Activated T-cell treated with anti-CD3 and anti-CD28 coated beads, Interleukin-2, amount 50 U/mL, for 72 hours (primary cell): ENCODE results near the gene SPTBN5. TPM values are rescaled to one million over a fixed set of nuclear protein-coding genes. Genes with fewer than 3 reads are reported as not detected.

Experiments used
- ATAC-seq, 2 donors: fragments of 150-1000 bp; cut with Tn5 transposase; replicated peaks in 1 of 2; 2 replicates each; pipeline ENCODE4 v1.10.0; 2021; ENCODE audit warnings: moderate library complexity in 2 of 2, mild to moderate bottlenecking in 1 of 2
- DNase-seq, 2 donors: peaks; one replicate each; pipeline ENCODE4 v3.0.0; 2021 to 2022; ENCODE audit warnings: mixed read lengths in 1 of 2
- H3K27ac Mint-ChIP-seq: one replicate; pipeline ENCODE4 v1.8.0; 2022; ENCODE audit warnings: mild to moderate bottlenecking, moderate library complexity, mixed read lengths
- H3K27me3 Mint-ChIP-seq: one replicate; pipeline ENCODE4 v1.8.0; 2022; ENCODE audit warnings: low read depth, mixed read lengths
- H3K36me3 Mint-ChIP-seq, 2 donors: one replicate each; pipeline ENCODE4 v1.8.0; 2022; ENCODE audit warnings: mixed read lengths in 2 of 2, mild to moderate bottlenecking in 1 of 2; ENCODE audit not compliant: insufficient read depth in 2 of 2
- H3K4me1 Mint-ChIP-seq: one replicate; pipeline ENCODE4 v1.8.0; 2022; ENCODE audit warnings: low read depth, mixed read lengths
- H3K4me3 Mint-ChIP-seq, 2 donors: one replicate each; pipeline ENCODE4 v1.8.0; 2022; ENCODE audit warnings: mild to moderate bottlenecking in 2 of 2, mixed read lengths in 2 of 2, moderate library complexity in 2 of 2
- H3K9me3 Mint-ChIP-seq, 2 donors: one replicate each; pipeline ENCODE4 v1.8.0; 2022; ENCODE audit warnings: mixed read lengths in 2 of 2
- total RNA-seq, 2 donors: library from RNA; stranded (reverse); gene quantifications; one replicate each; pipeline ENCODE4 v1.2.3, GENCODE V29; 2022

The SPTBN5 gene
- total RNA-seq, 2 donors from 2014 or later, result 0.41 to 1.7 TPM

DNA sequence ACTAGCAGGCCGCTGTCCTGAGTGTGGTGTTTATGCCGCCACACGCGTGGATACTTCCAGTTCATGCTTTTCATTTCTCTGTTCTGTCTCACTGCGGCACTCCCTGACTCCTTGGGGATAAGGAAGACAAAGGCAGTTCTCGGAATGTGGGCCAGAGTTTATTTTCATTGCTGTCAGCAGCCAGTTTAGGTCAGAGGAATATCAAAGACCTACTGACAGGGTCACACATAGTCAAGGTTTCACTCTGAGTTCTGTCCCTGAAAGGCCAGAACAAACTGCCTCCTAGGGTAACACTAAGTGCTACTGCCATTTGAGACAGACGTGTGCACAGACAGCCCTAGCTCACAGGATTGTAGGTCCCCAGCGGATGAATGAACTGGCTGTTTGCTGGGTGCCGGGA, 27.3 kb upstream of the SPTBN5 start:
- Mint-ChIP-seq H3K27ac (no peak overlapping the region), H3K4me1 (peaks cover 11% of the 10 kb centered on the region), H3K36me3 (peaks cover 2 to 8% of the 10 kb centered on the region in 2 donors), H3K27me3 (no peaks in the 10 kb centered on the region), H3K9me3 (no peaks in the 10 kb centered on the region), H3K4me3 (no peak overlapping the region)
- ATAC-seq (no peak), DNase-seq (no peak)

DNA sequence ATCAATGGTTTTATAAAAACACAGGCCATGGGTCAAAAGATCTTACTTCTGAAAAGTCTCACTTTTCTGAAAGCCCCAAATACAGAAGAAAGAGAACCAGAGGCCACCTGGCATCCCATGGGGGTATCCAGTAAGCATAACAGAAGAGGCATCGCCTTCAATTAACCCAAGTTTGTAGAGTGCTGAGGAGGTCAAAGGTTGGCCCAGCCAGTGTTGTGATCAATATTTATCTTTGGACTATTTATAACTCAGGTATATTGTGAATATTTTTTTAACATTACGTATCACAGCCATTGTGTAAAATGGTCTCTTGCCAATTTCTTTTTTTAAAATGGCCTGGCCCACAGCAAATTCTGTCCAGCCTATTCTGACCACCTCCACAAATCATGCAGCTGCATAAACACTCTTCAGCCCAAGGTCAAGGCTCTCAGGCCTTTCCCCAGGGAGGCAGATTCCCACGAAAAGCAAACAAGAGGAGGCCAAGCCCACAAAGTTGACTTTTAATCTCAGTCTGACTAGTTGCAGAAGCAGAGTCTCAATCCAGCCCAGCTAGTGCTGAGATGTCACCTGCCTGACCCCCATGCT, 26.2 kb upstream of the SPTBN5 start:
- H3K27ac Mint-ChIP-seq, result peak overlapping the region; percentile 16
- peaks cover 12% of the 10 kb centered on the region for H3K4me1 Mint-ChIP-seq
- peaks cover 2 to 11% of the 10 kb centered on the region in 2 donors for H3K36me3 Mint-ChIP-seq
- H3K27me3 Mint-ChIP-seq, result no peaks in the 10 kb centered on the region
- no peak for ATAC-seq
- DNase-seq, result no peak
- no peak overlapping the region for H3K4me3 Mint-ChIP-seq
- no peaks in the 10 kb centered on the region for H3K9me3 Mint-ChIP-seq

DNA sequence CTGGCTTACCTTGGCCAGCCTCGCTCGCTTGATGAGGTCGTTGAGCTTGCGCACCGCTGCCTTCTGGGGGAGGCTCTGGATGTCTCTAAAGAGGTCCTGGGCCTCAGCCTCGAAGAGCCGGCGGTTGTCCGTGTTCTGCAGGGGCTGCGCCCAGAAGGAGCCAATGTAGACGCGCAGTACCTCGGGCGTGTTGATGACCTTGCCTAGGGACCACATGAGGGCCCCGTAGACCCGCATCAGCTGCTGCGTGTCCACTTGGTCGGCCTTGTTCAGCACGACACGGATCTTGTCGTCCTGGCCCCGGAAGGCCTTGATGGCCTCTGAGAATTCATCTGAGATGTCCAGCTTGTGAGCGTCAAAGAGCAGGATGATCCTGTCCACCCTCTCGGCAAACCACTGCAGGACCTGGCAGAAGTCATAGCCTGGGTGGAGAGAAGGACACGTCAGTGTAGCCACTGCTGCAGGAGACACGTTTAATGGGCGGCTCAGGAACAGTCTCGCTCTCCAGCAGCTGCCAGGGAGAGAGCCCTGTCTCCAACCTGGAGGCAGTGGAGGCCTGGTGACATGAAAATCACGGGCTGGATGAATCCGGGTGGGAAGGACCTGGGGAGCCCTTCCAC, 25.5 kb upstream of the SPTBN5 start:
- Mint-ChIP-seq H3K27me3 (no peaks in the 10 kb centered on the region), H3K4me3 (no peak overlapping the region), H3K36me3 (peaks cover 2 to 8% of the 10 kb centered on the region in 2 donors), H3K27ac (no peak overlapping the region), H3K9me3 (no peaks in the 10 kb centered on the region), H3K4me1 (peaks cover 12% of the 10 kb centered on the region)
- DNase-seq (no peak), ATAC-seq (no peak)

DNA sequence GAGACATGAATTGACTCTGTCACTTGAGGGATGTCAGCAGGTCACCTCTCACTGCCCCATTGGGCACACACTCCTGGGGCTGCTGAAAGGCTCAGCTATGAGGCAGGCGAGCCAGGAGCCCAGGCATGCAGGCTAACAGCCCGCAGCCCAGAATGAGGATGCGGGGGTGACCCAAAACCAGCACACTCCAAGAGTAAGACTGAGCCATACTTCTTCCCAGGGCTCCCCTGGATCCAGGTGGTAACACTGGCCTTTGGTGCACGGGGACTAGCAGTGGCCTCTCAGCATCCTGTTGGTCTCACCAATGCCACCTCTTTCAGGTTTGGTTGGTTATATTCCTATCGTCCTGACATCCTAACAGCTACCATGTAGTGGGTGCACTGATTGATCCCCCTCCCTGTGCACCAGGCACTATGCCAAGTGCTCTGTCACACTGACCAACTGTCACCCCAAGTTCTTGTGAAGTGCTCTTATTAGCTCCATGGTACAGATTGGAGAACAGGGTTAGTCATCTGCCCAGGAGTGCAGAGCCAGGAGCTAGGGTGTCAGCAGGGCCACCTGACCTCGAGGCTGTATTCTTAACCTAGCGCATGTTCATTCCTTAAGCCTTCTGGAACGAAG, 24.8 kb upstream of the SPTBN5 start:
- H3K4me3 Mint-ChIP-seq, result no peak overlapping the region
- peaks cover 2 to 8% of the 10 kb centered on the region in 2 donors for H3K36me3 Mint-ChIP-seq
- no peaks in the 10 kb centered on the region for H3K27me3 Mint-ChIP-seq
- no peak overlapping the region for H3K27ac Mint-ChIP-seq
- ATAC-seq (no peak), DNase-seq (no peak)
- H3K4me1 Mint-ChIP-seq, result peaks cover 12% of the 10 kb centered on the region
- H3K9me3 Mint-ChIP-seq, result no peaks in the 10 kb centered on the region

DNA sequence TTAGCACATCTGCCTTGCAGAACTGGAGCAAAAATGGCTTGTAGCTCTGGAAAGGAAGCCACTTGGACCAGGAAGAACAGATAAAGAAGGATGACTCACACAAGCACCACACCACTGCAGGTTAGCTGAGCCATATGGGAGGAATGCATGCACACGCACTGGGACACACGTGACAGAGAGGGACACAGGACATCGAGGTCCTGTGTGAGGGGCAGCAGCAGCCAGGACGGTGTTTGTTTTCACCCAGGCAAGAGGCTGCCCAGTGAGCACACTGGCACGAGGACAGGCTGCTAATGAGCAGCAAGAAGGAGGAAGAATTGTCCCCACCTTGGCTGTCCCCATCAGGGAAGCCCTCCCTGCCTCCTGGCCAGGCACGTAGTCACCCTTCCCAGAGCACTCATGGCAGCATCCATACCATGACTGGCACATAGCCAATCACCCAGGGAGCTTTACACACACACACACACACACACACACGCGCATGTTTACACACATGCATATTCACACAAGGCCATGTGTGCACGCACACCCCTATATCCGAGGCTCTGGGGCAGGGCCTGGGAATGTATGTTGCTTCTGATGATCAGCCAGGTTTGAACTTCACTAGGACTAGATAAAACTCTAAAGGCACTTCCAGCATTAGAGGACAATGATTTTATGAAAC, 24.0 kb upstream of the SPTBN5 start:
- peaks cover 12% of the 10 kb centered on the region for H3K4me1 Mint-ChIP-seq
- no peak for DNase-seq
- H3K4me3 Mint-ChIP-seq, result no peak overlapping the region
- no peaks in the 10 kb centered on the region for H3K9me3 Mint-ChIP-seq
- no peak for ATAC-seq
- no peak overlapping the region for H3K27ac Mint-ChIP-seq
- H3K27me3 Mint-ChIP-seq, result no peaks in the 10 kb centered on the region
- peaks cover 2 to 8% of the 10 kb centered on the region in 2 donors for H3K36me3 Mint-ChIP-seq

- Mint-ChIP-seq H3K4me3 (no peak overlapping the region), H3K27me3 (no peaks in the 10 kb centered on the region), H3K36me3 (peaks cover 2 to 8% of the 10 kb centered on the region in 2 donors), H3K9me3 (no peaks in the 10 kb centered on the region), H3K27ac (peak overlapping the region; percentile 65), H3K4me1 (peaks cover 12% of the 10 kb centered on the region)
- no peak for ATAC-seq
- no peak for DNase-seq
These were observed 21.6 kb upstream of the SPTBN5 start for GRCh38 chr15:41915255-41915994.

GRCh38 chr15:41914411-41914810, 20.6 kb upstream of the SPTBN5 start:
- Mint-ChIP-seq H3K36me3 (peaks cover 2 to 8% of the 10 kb centered on the region in 2 donors), H3K9me3 (no peaks in the 10 kb centered on the region), H3K27me3 (no peaks in the 10 kb centered on the region), H3K4me1 (peaks cover 12% of the 10 kb centered on the region), H3K27ac (no peak overlapping the region), H3K4me3 (no peak overlapping the region)
- DNase-seq (no peak), ATAC-seq (no peak)

DNA sequence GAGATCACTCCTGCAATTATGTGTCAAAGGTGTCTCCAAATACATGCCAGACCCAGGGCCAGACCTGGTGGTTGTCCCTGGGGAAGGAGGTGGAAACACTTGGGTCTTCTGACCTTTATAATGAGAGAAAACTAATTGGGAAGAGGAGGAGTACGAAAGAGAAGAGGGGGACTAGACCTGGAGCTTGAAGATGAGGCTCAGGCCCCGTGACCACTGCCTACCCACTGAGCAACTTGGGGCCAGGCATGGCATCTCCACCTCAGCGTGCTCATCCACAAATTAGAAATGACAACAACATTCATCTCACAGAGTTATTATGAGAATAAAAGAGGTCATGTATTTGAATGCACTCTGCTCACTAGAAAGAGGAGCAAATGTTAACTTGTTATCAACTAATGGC, 19.4 kb upstream of the SPTBN5 start:
- peaks cover 12% of the 10 kb centered on the region for H3K4me1 Mint-ChIP-seq
- H3K27me3 Mint-ChIP-seq, result no peaks in the 10 kb centered on the region
- H3K9me3 Mint-ChIP-seq, result no peaks in the 10 kb centered on the region
- H3K36me3 Mint-ChIP-seq, result peaks cover 1 to 9% of the 10 kb centered on the region in 2 donors
- ATAC-seq (no peak), DNase-seq (no peak)
- H3K4me3 Mint-ChIP-seq, result no peak overlapping the region
- peak overlapping the region; percentile 8 for H3K27ac Mint-ChIP-seq

DNA sequence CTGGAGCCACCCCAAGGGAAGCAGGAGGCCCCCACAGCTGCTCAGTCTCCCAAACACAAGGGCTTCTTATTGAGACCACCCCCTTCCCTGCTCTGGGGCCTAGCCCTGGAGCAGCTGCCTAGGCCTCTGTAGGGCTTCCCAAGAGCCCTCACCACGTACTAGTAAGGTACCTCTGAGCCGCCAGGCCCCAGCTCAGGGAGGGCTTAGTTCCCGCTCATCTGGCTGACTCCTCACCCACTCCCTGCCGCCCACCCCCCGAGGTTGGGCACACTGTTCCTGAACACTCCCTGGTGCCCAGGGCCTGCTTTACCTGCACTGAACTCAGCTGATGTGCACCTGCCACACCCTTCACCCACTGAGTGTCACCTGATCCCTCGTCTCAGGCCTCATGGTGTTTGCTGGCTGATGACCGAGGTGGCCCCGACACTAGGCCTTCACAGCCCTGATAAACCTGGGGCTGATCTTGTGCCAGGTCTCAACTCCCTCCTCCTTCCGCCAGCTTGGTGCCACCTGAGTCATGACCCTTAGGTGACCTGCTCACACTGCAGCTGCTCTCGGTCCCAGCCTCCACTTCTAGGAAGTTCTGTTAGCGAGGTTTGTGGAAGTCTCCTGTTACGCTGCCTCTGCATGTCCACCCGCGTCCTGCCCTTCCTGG, 18.0 kb upstream of the SPTBN5 start:
- no peak for DNase-seq
- no peaks in the 10 kb centered on the region for H3K27me3 Mint-ChIP-seq
- peaks cover 2 to 14% of the 10 kb centered on the region in 2 donors for H3K36me3 Mint-ChIP-seq
- no peak for ATAC-seq
- no peaks in the 10 kb centered on the region for H3K9me3 Mint-ChIP-seq
- H3K4me3 Mint-ChIP-seq, result no peak overlapping the region
- H3K4me1 Mint-ChIP-seq, result peaks cover 7% of the 10 kb centered on the region
- H3K27ac Mint-ChIP-seq, result no peak overlapping the region

DNA sequence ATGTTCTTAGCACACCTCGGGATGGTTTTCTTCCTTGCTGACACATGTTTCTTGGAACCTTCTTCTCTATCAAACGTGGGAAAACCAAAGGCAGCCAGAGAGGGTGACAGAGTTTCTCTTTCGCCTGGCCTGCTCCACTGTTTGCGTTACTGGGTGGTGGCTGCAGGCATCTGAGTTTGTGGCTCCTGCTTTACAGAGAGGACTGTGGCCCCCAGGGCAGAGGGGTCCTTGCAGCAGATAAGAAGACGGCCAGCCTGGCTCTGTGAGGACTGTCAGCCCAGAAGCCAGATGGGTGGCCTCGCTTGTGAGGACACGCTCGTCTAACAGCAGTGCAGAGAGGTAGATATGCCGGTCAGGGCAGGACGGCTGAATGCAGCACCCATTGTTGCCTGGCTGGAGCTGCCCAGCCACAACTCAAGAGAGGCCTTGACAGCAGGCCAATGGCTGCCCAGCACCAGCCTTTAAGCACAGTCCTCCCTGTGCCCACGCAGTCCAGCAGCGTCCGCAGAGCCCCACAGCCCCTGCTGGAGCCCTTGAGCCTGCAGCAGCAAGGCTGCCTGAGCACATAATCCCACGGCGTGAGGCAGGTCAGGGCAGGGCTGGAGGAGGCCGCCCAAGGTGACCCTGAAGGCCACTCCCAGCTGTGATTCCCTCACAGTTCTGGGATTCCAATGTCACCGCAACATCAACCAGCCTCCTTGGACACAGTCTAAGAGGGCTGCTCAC, 15.0 kb upstream of the SPTBN5 start:
- H3K4me3 Mint-ChIP-seq, result no peak overlapping the region
- peaks cover 8% of the 10 kb centered on the region for H3K4me1 Mint-ChIP-seq
- H3K27ac Mint-ChIP-seq, result no peak overlapping the region
- H3K36me3 Mint-ChIP-seq, result peaks cover 6 to 8% of the 10 kb centered on the region in 2 donors
- ATAC-seq (no peak), DNase-seq (no peak)
- no peaks in the 10 kb centered on the region for H3K27me3 Mint-ChIP-seq
- no peaks in the 10 kb centered on the region for H3K9me3 Mint-ChIP-seq

DNA sequence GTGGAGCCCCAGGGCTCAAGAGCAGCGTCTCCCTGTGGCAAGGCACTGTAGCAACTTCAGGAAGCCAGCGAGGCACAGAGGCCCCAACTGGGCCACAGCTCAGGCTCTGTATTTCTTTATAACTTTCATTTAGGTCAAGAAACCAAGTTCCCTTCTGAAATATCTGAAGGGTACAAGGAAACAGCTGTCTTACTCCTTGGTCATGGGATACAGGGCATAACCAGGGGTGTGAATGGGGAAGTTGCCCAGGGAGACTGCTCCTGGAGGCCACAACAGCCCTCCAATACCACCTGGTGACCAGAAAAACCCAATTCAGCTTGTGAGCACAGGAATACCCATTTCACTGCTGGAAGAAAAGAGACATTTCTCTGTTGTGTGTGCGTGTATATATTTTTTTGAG, 13.3 kb upstream of the SPTBN5 start:
- H3K4me1 Mint-ChIP-seq, result peaks cover 8% of the 10 kb centered on the region
- no peak overlapping the region for H3K27ac Mint-ChIP-seq
- peaks cover 6 to 10% of the 10 kb centered on the region in 2 donors for H3K36me3 Mint-ChIP-seq
- H3K27me3 Mint-ChIP-seq, result no peaks in the 10 kb centered on the region
- no peaks in the 10 kb centered on the region for H3K9me3 Mint-ChIP-seq
- DNase-seq (no peak), ATAC-seq (no peak)
- no peak overlapping the region for H3K4me3 Mint-ChIP-seq

DNA sequence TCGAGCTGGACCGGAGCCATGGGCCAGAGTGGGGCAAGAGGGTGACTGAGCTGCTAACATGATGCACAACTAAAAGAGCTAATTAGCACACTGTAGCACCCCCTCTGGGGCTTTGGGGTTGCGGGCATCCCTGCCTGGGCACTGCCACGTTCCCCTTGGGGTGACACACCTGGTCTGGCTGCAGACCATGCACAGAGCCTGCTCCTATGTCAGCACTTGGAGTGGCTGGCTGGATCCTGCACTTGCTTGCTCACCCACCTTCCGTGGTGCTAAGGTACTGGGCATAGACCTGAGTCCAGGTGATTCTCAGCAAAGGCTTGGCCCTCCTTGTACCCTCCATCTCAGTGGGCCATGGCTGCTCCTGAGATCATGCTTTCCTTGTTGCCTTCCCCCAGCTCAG, 12.8 kb upstream of the SPTBN5 start:
- H3K4me1 Mint-ChIP-seq, result peaks cover 8% of the 10 kb centered on the region
- DNase-seq, result no peak
- H3K27ac Mint-ChIP-seq, result no peak overlapping the region
- ATAC-seq, result no peak
- no peaks in the 10 kb centered on the region for H3K9me3 Mint-ChIP-seq
- peaks cover 6 to 10% of the 10 kb centered on the region in 2 donors for H3K36me3 Mint-ChIP-seq
- no peaks in the 10 kb centered on the region for H3K27me3 Mint-ChIP-seq
- H3K4me3 Mint-ChIP-seq, result no peak overlapping the region
